Kidney (tissue), 14 donors: Measurements from ENCODE around the gene SLC16A9. TPM values are rescaled to one million over a fixed set of nuclear protein-coding genes. Genes with fewer than 3 reads are reported as not detected.

Source experiments
- DNase-seq, 5 donors: peaks; one replicate each; pipeline ENCODE4 v3.0.0-alpha.2; 2013 to 2020
- FAIRE-seq: peaks from 2 replicates; lab custom pipeline; 2012; peaks lifted over from hg19 to GRCh38; lab: Jason Lieb, UNC
- H3K27ac ChIP-seq, 2 donors: one replicate each; pipeline ENCODE4 v1.7.0; 2013; ENCODE audit warnings: low read depth in 2 of 2, low read length in 2 of 2, inconsistent platforms in 1 of 2
- H3K27me3 ChIP-seq: one replicate; pipeline ENCODE4 v1.7.1; 2013; ENCODE audit warnings: low read length, inconsistent platforms; ENCODE audit not compliant: control insufficient read depth, insufficient read depth
- H3K36me3 ChIP-seq, 3 donors: one replicate each; pipeline versions ENCODE4 v1.7.0 to v1.7.1; 2013; ENCODE audit warnings: low read length in 3 of 3, control low read depth in 1 of 3, inconsistent platforms in 1 of 3; ENCODE audit not compliant: insufficient read depth in 3 of 3, control insufficient read depth in 2 of 3
- H3K4me1 ChIP-seq, 3 donors: one replicate each; pipeline versions ENCODE4 v1.7.0 to v1.7.1; 2013; ENCODE audit warnings: low read length in 3 of 3, inconsistent platforms in 1 of 3, low read depth in 1 of 3; ENCODE audit not compliant: control insufficient read depth in 2 of 3, insufficient read depth in 2 of 3
- H3K4me3 ChIP-seq, 3 donors: one replicate each; pipeline versions ENCODE4 v1.7.0 to v1.8.1; 2013; ENCODE audit warnings: low read length in 3 of 3, control low read depth in 1 of 3, inconsistent platforms in 1 of 3
- H3K9ac ChIP-seq, 3 donors: one replicate each; pipeline versions ENCODE4 v1.7.0 to v1.7.1; 2013; ENCODE audit warnings: low read length in 3 of 3, control low read depth in 1 of 3, inconsistent platforms in 1 of 3
- H3K9me3 ChIP-seq, 3 donors: one replicate each; pipeline versions ENCODE4 v1.7.0 to v1.7.1; 2013; ENCODE audit warnings: low read length in 3 of 3, control low read depth in 1 of 3, inconsistent platforms in 1 of 3; ENCODE audit not compliant: control insufficient read depth in 2 of 3, insufficient read depth in 1 of 3
- CTCF ChIP-seq: IDR thresholded peaks from 3 replicates; pipeline ENCODE4 v1.5.1; 2012; ENCODE audit warnings: mild to moderate bottlenecking, moderate library complexity, borderline replicate concordance; ENCODE audit not compliant: insufficient read depth; ENCODE audit errors: extremely low read depth
- intact Hi-C: fragments of 100-400 bp; cut with DNase I; formaldehyde crosslinking; loops from one replicate; pipeline ENCODE4 v1.11.1; 2022
- polyA plus RNA-seq: library from polyadenylated mRNA; stranded (reverse); fragments of 350-450 nt; fragmentation: Illumina TruSeq; extraction: RNeasy Lipid Tissue Mini Kit (QIAGEN cat#74804); gene quantifications from one replicate; pipeline ENCODE4 v1.2.3, GENCODE V29; 2014; ENCODE audit warnings: low read depth, low replicate concordance; ENCODE audit not compliant: insufficient read depth
- total RNA-seq: library from RNA; stranded (reverse); fragmentation: NEBNext Ultra II Directional; extraction: Animal tissue kit (Norgen Biotek cat#: 25700); gene quantifications from one replicate; pipeline ENCODE4 v1.2.1, GENCODE V29; 2021
- donor health status: control.
- donor health status: control.
- donor health status: control.
- donor health status: control.
- donor health status: control.
- donor health status: DM: yes; HTN: yes; CAD: no.
- donor health status: Normal renal cell carcinoma (clear cell type).

The SLC16A9 gene
- total and polyA plus RNA-seq, 2 donors from 2014 or later, result 15.5 to 91.1 TPM

DNA sequence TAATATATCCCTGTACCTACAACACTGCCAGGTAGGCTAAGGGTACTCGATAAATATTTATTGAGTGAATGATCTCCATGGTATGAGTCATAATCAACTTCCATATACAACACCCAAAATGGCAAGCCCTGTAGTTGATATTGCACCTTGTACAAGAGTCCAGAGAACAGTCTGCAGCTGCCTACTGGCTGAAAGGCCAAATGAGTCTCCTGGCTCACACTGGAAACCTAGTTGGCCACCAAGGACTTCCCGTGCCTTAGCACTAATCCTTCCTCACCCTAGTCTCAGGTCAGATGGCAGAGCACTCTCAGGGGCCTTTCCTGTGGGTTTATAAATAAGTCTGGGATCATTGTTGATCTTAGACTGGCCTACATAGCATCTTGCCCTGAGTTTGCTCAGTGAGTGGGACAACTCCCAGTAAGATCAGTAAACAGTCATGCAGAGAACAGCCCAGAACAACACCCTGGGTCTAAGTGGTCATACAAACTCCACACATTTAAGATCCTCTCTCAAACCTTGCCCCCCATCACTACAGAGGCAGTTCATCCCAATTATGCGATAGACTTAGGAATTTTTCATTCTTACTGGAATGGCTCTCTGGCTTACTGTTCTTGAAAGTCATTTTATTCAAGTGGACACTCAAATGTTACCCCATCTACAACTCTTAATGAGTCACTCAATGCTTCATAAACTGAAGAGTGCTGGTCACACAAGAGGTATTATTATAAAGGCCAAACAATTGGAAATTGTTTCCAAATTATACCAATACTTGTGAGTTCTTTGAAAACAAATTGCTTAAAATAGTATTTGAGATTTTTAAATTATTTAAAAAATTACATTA, 14.7 kb upstream of the SLC16A9 start:
- Histone ChIP-seq H3K36me3 (no peaks in the 10 kb centered on the region), H3K4me3 (no peak overlapping the region), H3K4me1 (no peaks in the 10 kb centered on the region), H3K9ac (no peak overlapping the region), H3K9me3 (peaks cover 0 to 5% (median 0%) of the 10 kb centered on the region in 3 donors), H3K27me3 (no peaks in the 10 kb centered on the region), H3K27ac (no peak overlapping the region)
- TF ChIP-seq CTCF, result no peak
- FAIRE-seq (no peak), DNase-seq (no peak)
- intact Hi-C loops, result no loop called here

DNA sequence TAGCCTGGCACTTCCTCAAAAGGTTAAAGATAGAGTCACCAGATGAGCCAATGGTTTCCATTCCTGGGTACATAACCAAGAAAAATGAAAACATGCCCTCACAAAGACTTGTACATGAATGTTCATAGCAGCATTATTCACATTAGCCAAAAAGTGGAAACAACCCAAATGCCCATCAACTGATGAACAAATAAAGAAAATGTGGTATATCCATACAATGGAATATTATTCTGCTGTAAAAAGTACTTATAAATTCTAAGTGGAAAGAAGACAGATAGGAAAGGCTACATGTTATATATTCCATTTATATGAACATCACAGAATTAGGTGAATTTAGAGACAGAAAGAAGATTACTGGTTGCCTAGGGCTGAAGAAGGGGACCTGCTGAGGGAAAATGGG, 10.7 kb upstream of the SLC16A9 start:
- FAIRE-seq (no peak), DNase-seq (no peak)
- Histone ChIP-seq H3K4me1 (no peaks in the 10 kb centered on the region), H3K27ac (no peak overlapping the region), H3K36me3 (no peaks in the 10 kb centered on the region), H3K4me3 (no peak overlapping the region), H3K9me3 (peaks cover 0 to 5% (median 0%) of the 10 kb centered on the region in 3 donors), H3K27me3 (no peaks in the 10 kb centered on the region), H3K9ac (no peak overlapping the region)
- intact Hi-C loops, result no loop called here
- TF ChIP-seq CTCF, result no peak

GRCh38 chr10:59719374-59719773, 9.7 kb upstream of the SLC16A9 start:
- H3K27ac ChIP-seq, result no peak overlapping the region

More at GRCh38 chr10:59719374-59719773, 9.7 kb upstream of the SLC16A9 start:
- Histone ChIP-seq H3K4me1 (no peaks in the 10 kb centered on the region), H3K4me3 (no peak overlapping the region), H3K27me3 (no peaks in the 10 kb centered on the region), H3K9me3 (peaks cover 0 to 5% (median 0%) of the 10 kb centered on the region in 3 donors), H3K36me3 (no peaks in the 10 kb centered on the region), H3K9ac (no peak overlapping the region)
- TF ChIP-seq CTCF, result no peak
- DNase-seq (no peak), FAIRE-seq (no peak)
- intact Hi-C loops, result no loop called here
